Measurements from ENCODE around the gene SLC38A3.

Gene SLC38A3

DNA sequence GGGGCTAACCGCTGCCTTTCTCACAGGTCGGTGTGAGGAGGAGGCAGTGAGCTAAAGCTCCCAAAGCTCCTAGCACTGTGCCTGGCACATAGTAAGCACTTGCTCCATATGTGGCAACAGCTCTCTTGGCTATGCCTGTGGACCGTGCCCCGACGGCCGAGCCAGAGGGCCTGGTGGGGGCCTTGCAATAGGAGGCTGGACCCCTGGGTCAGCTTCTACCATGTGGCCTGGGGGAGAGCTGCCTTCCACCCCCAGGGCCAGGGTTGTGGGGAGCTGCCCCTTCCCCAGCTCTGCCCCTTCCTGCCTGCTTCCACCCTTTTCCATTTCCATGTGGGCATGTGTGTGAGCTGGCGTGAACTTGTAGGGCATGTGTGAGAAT, 30.6 kb upstream of the SLC38A3 start:
- no peak for TF ChIP-seq CTCF (conservative IDR thresholded peaks at IDR 0.05; ENCODE audit: low read depth, low read length)
- no peak overlapping the region for H3K4me3 ChIP-seq (ENCODE audit: low read length)
- DNase-seq (ENCODE audit: low read depth), result no peak

DNA sequence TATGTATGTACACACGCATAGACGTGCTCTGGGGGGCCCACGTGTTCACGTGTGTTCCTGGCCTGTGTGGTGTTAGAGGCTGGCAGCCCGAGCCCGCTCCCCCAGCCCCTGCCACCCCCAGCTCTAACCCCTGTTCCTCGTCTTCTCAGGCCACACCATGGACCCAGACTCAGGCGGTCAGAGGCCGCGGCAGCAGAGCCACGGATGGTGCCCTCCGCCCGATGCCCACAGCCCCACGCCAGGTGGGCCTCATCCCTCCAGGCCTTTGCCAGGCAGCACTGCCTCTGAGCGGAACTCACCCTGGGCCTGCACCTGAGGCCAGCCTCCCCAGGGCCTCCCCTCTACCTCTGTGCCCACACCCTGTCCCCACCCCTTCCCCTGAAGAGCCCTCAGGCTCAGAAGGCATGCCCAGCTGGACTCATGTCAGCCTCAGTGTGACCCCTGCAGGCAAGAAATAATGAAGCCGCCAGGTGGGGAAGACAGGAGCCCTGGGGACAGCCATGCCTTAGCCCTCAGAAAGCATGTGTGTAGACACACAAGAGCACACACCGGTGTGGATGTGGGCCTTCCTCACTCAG, 30.0 kb upstream of the SLC38A3 start:
- no peak for DNase-seq (ENCODE audit: low read depth)
- H3K4me3 ChIP-seq (ENCODE audit: low read length), result no peak overlapping the region

GRCh38 chr3:50177346-50177745, 27.7 kb upstream of the SLC38A3 start:
- H3K4me3 ChIP-seq (ENCODE audit: low read length), result no peak overlapping the region
- TF ChIP-seq CTCF (conservative IDR thresholded peaks at IDR 0.05; ENCODE audit: low read depth, low read length), result no peak
- DNase-seq (ENCODE audit: low read depth), result no peak

More for the DNA sequence above, 30.0 kb upstream of the SLC38A3 start:
- no peak for TF ChIP-seq CTCF (conservative IDR thresholded peaks at IDR 0.05; ENCODE audit: low read depth, low read length)

GRCh38 chr3:50179710-50180109, 25.4 kb upstream of the SLC38A3 start:
- H3K4me3 ChIP-seq (ENCODE audit: low read length), result no peak overlapping the region
- no peak for DNase-seq (ENCODE audit: low read depth)
- no peak for TF ChIP-seq CTCF (conservative IDR thresholded peaks at IDR 0.05; ENCODE audit: low read depth, low read length)

DNA sequence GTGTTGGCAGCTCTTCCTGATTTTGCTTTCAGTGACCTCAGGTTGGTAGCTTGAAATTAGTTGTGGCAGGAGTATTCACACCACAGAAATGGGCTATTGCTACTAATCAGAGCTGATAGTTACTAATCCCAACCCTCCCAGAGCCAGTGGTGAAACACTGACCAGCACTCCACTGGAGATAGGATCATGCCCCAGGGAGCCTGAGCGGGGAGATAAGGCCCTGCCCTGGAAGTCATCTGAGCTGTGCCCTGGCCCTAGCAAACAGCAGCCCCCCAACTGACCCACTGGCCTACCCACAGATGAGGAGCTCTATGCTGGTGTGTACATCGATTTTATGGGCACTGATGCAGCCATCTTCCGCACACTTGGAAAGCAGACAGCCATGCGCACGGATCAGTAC, 23.1 kb upstream of the SLC38A3 start:
- DNase-seq (ENCODE audit: low read depth), result no peak
- H3K4me3 ChIP-seq (ENCODE audit: low read length), result no peak overlapping the region
- TF ChIP-seq CTCF (conservative IDR thresholded peaks at IDR 0.05; ENCODE audit: low read depth, low read length), result no peak

- no peak for TF ChIP-seq CTCF (conservative IDR thresholded peaks at IDR 0.05; ENCODE audit: low read depth, low read length)
- H3K4me3 ChIP-seq (ENCODE audit: low read length), result no peak overlapping the region
Measured at GRCh38 chr3:50182533-50183099, 22.5 kb upstream of the SLC38A3 start.

GRCh38 chr3:50183755-50184154, 21.3 kb upstream of the SLC38A3 start:
- TF ChIP-seq CTCF (conservative IDR thresholded peaks at IDR 0.05; ENCODE audit: low read depth, low read length), result no peak
- no peak overlapping the region for H3K4me3 ChIP-seq (ENCODE audit: low read length)
- DNase-seq (ENCODE audit: low read depth), result no peak

More at GRCh38 chr3:50182533-50183099, 22.5 kb upstream of the SLC38A3 start:
- DNase-seq (ENCODE audit: low read depth), result no peak
